HG02588 (cell line): Measurements from ENCODE around the gene SPHKAP.
"Not testable (repeated sequence)": the region's sequence is repeated elsewhere in the genome, so short reads cannot be mapped to it uniquely, and the experiment has no call there.

Source experiments
- ATAC-seq: cut with Tn5 transposase; IDR thresholded peaks from one replicate; pipeline ENCODE4 v1.9.1; 2021; ENCODE audit warnings: mild to moderate bottlenecking, moderate library complexity; ENCODE audit not compliant: unreplicated experiment

The SPHKAP gene

GRCh38 chr2:228102949-228103348 lies 78.5 kb downstream of the SPHKAP start:
- no peak for ATAC-seq

DNA sequence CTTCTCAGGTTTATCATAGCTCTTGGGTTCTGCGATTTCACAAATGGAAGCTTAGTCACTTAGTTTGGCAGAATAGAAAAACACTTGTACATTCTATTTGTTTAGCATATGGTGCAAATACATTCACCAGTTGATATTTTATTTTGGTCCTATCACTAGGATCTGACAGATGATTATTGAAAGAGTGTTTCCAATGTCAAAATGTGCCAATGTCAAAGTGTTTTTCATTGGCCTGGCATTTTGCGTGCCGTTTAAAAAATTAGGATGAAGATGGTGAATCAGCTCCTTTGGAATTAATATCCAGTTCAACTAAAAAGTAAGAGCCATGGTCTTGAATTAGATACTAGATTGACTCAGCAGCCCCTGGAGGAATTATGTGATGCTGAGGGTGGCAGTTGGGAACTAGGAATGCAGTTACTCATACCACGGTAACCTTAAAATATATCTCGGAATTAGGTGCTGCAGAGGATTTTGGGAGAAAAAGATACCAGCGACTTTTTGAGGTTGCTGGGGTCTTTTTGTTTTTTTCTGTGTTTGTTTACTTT lies 87.0 kb downstream of the SPHKAP start:
- no peak for ATAC-seq

DNA sequence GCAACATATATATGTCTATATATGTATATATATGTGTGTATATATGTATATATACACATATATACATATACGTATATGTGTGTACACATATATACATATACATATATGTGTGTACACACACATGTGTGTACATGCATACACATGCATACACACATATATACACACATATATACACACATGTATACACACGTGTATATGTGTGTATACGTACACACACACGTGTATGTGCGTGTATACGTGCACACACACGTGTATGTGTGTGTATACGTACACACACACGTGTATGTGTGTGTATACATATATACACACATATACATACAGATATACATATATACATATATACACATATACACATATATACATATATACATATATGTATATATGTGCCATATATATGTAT lies 89.4 kb downstream of the SPHKAP start:
- no peak for ATAC-seq

- no peak for ATAC-seq
These were observed 94.9 kb downstream of the SPHKAP start for GRCh38 chr2:228086561-228086960.

DNA sequence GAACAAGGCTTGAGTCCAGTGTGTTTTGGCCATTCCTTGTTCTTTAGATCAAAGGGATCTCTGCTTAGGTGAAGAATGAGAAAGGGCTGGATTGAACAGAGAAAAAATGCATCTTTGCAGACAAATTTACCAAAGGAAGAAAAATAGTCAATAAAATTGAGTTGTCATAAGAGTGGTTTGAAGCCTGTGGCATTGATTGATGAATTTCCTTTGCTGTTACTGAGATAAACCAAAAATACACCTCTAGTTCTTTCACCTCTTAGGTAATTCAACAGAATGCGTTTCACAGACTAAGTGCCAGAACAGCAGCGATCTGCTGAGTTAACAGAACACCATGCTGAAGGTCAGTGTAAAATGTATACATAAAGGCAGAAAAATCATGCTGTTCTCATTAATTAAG lies 96.8 kb downstream of the SPHKAP start:
- no peak for ATAC-seq

DNA sequence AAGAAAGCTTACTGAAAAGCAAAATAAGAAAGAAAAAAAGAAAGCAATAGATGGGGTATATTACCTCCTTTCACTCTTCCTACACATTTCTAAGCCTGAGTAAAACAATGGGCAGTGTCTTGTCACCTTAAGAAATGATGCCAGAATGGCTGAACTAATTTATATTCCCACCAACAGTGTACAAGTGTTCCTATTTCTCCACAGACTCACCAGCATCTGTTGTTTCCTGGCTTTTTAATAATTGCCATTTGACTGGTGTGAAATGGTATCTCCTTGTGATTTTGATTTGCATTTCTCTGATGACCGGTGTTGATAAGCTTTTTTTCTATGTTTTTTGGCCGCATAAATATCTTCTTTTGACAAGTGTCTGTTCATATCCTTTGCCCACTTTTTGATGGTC lies 98.4 kb downstream of the SPHKAP start:
- ATAC-seq = no peak

DNA sequence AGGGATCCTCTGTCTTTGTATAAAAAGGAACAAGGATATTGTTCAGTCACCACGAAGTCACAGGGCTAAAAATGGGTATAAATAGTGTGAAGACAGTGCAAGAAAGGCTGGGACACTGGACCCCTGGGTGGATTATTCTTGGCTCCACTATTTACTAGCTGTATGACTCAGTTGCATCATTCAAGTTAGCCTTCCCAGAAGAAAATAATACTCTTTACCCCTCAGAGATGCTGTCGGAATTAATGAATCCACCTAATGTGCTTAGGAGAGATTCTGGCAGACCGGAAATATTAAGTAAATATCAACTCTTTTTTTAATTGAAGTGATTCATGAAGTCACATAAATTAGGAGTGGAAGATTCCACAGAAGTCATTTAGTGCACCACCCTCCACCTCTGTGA lies 98.9 kb downstream of the SPHKAP start:
- ATAC-seq = no peak

- ATAC-seq = no peak
These were observed 102.3 kb downstream of the SPHKAP start for GRCh38 chr2:228079194-228079593.

GRCh38 chr2:228076695-228077094 lies 104.8 kb downstream of the SPHKAP start:
- not testable (repeated sequence) for ATAC-seq

DNA sequence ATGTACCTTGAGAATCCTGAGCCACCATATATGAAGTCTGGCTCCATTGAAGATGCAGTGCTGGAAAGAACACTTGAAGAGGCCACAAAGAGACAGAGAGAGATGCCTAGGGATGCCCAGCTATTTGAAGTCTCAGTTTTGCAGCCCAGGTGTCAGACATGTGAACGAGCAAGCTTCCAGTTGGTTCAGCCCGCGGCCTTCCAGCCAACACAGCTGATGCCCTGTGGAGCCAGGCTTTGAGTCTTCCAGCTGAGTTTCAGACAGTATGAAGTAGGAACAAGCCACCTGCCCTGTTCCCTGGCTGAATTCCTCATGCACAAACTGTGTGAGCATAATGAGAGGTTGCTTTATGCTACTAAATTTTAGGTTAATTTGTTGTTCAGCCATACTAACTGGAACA lies 108.8 kb downstream of the SPHKAP start:
- ATAC-seq = no peak

DNA sequence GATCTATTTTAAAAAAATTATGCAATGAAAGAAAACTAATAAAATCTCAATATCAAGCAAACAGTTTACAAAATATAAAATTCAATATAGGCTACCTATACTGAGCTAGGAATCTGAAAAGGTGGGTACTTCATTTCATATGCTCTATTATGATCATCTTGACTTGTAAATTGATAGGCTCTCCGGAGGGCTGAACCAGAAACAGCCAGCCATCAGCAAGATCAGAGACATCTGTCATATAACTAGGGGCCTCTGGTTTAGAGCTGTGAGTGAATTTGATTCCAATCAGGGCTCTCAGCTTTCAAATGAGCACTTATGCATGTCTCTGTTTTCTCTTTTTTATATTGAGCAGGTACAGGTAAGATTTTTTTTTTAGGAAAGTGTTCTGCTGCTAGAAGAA lies 114.2 kb downstream of the SPHKAP start:
- no peak for ATAC-seq

DNA sequence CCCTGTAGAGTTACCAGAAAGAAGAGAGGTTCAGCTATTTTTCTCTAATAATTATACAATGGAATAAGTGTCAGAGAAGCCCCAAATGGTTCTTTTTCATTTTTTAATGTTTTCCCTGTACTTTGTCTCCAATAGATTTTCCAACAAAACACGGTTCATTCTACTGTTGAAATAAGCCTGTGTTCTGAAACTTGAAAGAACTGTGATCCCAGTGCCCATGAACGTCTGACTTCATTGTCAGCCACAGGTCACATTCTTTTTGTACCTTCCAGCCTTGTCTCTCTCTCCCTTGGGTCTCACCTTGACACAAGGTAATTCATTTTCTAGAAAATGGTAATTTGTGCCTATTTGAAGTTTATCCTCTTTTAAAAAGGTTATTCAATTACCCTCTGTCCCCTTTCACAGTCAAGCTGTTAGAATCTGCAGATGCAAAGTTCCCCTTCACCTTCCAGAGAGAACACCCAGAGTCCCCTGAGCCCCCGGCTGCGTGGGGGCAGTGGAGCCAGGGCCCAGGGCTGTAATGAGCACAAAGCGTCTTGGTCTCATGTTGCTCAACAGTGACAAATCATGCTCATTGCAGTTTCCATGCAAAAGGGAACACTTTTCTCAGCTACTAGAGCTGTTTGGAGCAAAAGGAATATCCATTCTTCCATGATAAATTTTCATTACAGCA lies 115.2 kb downstream of the SPHKAP start:
- ATAC-seq = no peak

GRCh38 chr2:228065686-228066085 lies 115.8 kb downstream of the SPHKAP start:
- no peak for ATAC-seq

- ATAC-seq = no peak
These were observed 116.6 kb downstream of the SPHKAP start for GRCh38 chr2:228064796-228065315.

DNA sequence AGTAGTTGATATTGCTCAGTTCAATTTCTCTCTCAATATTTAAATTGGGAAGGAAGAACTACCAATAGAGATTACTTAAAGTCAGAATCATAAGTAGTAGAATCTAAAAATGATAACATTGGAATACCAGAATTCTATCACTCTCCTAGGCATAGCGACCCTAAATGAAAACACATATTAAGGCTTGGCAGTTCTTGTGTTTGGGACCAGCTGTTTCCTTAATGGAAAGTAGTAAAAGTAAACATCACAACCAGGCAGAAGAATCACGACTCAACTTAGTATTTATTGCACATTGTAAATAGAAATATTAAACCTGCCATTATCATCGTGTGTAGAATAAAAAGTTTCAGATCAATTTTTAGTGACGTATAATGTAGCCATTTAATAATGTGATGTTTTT lies 117.5 kb downstream of the SPHKAP start:
- no peak for ATAC-seq

GRCh38 chr2:228063558-228063957 lies 117.9 kb downstream of the SPHKAP start:
- no peak for ATAC-seq

DNA sequence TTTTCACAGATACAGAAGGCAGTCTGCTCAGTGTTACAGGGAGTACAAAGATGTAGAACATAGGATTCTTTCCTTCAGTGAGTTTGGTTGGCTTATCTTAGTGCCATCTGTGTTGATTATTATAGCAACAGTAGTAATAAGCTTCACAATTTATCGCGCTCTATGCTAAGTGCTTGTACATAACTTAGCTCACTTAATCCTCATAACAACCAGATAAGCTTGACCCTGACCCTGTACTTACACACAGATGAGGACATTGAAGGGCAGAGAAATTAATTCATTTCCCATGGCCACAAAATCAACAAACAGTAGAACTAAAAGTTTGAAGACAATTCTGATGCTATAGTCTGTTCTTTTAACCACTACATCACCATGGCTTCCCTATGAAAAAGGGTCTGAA lies 121.8 kb downstream of the SPHKAP start:
- ATAC-seq = no peak

- ATAC-seq = no peak
These were observed 125.0 kb downstream of the SPHKAP start for GRCh38 chr2:228056293-228057097.

DNA sequence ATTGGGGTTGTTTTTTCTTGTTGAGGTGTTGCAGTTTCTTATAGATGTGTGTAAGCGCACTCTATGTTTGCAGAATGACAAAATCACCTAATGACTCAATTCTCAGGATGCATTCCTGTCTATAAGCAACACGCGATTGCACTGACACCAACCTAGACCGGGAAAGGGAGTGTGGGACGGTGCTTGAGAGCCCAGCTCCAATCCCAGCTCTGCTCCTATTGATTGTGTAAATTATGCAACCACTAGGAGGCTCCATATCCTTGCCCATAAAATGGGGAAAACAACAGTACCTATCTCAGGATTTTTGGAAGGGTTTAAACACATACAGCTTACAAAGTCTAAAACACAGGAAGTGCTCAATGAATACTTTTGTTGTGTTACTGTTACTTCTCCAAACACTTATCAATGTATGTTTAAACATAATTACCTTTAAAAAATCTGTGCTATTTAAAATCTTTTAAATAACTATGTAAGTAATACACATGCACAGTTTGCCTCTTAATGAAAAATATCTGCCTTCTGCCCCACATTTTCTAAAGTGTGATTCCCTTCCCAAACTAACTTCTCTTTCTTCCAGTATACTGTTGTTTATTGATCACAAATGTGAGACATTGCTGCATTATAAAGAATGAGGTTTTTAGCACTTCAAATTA lies 132.5 kb downstream of the SPHKAP start:
- ATAC-seq = no peak

DNA sequence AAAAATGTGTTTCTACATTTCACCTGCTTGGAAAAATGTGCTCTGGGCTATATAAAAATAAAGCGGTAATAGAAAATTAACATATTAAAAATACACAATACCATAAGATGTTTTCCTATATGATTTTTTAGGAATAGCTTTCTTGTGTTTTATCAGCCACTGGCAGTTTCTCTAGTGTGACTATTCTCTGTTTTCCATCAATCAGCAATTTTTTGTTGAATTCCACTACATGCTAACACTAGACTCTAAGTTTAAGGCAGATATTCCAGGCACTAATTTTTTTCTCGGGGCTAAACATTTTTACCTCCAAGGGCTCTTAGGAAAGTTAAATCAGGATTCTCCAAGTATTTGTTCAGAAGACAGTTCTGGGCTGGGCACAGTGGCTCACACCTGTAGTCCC lies 140.5 kb downstream of the SPHKAP start:
- ATAC-seq = no peak

GRCh38 chr2:228039752-228040534 lies 141.5 kb downstream of the SPHKAP start:
- ATAC-seq = peak; percentile 54
